HG03354 (cell line): Measurements from ENCODE around the gene RNF169.
"Not testable (repeated sequence)": the region's sequence is repeated elsewhere in the genome, so short reads cannot be mapped to it uniquely, and the experiment has no call there.

ENCODE experiments used
- ATAC-seq: cut with Tn5 transposase; IDR thresholded peaks from one replicate; pipeline ENCODE4 v1.9.1; 2021; ENCODE audit warnings: mild to moderate bottlenecking; ENCODE audit not compliant: unreplicated experiment, poor library complexity, severe bottlenecking

RNF169 gene

GRCh38 chr11:74815966-74816365 lies 67.3 kb downstream of the RNF169 start:
- ATAC-seq: no peak

GRCh38 chr11:74816664-74817063 lies 68.0 kb downstream of the RNF169 start:
- ATAC-seq: no peak

DNA sequence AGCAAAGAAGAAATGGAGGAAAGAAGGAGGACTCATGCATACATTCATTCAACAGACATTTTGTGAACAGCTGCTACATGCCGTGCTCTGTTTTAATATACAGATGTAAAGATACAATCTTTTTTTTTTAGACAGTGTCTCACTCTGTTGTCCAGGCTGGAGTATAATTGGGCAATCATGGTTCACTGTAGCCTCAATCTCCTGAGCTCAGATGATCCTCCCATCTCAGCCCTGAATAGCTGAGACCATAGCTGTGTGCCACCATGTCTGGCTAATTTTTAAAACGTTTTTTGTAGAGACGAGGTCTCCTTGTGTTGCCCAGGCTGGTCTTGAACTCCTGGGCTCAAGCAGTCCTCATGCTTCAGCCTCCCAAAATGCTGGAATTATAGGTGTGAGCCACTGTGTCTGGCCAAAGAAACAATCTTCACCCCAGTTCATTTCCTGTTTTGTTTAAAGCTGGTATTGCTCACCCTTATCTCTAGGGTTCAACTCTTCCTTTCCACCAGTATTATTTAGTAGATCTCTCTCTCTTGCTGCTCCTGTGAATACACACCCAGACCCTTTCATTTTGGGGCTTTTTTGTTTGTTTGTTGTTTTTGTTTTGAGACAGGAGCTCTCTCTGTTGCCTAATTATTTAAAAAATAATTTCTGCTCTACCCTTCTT lies 69.8 kb downstream of the RNF169 start:
- no peak for ATAC-seq

DNA sequence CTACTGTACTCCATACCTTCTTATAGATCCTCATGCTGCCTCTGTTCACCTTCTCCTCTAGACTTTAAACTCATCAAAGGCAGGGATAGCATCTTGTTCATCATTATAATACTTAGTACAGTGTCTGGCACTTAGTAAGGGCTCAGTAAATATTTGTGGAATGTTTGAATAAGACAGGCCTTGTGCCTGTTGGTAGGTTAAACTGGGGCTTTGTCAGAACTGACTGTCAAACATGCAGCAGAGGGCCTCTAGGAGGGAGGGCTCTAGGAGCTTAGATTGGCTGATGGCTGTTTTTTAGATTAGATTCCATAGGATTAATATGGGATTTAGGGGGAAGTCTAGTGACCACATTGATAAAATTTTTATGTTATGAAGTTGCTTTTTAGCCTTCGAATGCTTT lies 70.8 kb downstream of the RNF169 start:
- ATAC-seq: no peak

DNA sequence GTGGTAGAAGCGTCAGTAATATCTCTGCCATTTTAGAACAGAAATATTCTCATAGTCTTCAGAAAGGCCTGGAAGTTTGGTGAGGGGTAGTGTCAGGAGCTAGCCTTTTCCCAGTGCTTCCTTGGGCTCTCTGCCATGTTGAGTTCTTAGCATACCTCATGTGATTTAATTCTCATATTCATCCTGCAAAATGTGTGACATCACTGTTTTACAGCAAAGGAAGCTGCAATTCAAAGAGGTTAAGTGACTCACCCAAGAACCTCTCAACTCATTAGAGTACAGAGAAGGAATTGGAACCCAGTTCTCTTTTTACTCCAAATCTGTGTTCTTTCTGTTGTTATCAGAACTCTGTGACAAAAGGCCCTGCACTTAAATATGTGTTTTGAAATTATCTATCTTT lies 72.1 kb downstream of the RNF169 start:
- no peak for ATAC-seq

DNA sequence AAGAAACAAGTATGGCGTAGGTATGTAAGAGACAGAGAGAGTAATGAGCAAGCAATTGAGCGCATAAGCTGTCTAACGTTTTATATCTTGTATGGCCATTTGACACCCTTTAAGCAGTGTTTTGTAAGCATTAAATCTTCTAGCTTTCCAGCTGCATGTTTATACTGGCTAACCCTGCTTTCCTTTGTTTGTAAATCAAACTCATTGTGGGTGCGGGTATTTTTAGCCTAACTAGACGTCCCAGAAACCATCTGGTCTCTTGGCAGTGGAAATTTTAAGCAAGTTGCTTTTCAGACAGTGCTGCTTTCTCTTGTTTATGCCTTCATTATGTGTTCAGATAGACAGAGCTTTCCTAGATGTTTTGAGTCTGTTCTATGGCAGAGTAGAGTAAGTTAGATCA lies 73.5 kb downstream of the RNF169 start:
- no peak for ATAC-seq

DNA sequence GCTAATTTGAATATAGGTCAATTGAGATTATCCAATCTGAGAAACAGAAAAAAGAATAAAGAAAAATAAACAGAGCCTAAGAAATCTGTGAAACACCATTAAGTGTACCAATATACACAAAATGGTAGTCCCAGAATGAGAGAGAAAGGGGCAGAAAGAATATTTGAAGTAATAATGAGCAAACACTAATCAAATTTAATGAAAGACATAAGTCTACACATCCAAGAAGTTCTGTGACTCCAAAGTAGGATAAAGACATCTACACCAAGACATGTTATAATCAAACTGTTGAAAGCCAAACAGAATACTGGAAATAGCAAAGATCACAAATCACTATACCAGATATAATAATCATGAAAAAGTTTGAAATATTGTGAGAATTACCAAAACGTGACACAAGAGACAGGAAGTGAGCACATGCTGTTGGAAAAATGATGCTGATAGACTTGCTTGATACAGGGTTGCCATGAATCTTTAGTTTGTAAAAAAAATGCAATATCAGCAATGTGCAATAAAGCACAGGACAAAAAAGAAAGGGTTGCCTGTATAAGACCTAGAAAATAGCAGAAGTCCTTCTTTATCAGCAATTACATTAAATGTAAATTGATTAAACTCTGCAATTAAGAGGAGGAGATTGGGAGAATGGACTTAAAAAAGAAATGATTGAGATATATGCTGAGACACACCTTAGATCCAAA lies 75.8 kb downstream of the RNF169 start:
- ATAC-seq: no peak

DNA sequence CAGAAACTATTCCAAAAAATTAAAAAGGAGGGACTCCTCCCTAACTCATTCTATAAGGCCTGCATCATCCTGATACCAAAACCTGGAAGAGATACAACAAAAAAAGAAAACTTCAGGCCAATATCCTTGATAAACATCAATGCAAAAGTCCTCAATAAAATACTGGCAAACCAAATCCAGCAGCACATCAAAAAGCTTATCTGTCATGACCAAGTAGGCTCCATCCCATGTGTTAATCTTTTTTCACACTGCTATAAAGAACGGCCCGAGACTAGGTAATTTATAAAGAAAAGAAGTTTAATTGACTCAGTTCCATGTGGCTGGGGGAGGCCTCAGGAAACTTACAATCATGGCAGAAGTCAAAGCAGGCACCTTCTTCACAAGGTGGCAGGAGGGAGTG lies 76.9 kb downstream of the RNF169 start:
- not testable (repeated sequence) for ATAC-seq

DNA sequence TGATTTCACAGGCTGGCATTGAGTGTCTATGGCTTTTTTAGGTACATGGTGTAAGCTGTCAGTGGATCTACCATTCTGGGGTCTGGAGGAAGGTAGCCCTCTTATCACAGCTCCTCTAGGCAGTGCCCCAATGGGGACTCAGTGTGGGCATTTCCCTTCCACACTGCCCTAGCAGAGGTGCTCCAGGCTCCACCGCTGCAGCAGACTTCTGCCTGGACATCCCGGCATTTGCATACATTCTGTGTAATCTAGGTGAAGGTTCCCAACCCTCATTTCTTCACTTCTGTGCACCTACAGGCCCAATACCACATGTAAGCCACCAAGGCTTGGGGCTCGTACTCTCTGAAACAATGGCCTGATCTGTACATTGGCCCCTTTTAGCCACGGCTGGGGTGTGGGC lies 78.3 kb downstream of the RNF169 start:
- ATAC-seq: no peak

DNA sequence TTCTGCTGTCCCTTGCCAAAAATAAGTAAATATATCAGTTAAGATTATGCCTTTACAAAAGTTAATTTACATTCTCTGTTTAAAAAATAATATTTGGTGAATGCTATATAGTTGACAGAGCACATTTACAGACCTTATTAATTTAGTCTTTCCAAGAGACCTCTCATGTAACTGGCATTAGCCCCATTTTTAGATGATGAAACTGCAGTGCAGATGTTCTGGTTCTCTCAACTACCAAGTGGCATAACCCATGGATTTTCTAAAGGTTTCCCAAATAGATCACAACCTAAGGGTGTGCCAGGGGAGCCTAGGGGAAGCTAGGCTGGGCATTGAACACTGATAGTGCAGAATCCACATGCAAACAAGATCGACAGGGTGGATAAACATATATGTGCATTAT lies 88.5 kb downstream of the RNF169 start:
- ATAC-seq: no peak

GRCh38 chr11:74838188-74838587 lies 89.5 kb downstream of the RNF169 start:
- no peak for ATAC-seq

- ATAC-seq: no peak
These were observed 90.8 kb downstream of the RNF169 start for GRCh38 chr11:74839446-74839845.

DNA sequence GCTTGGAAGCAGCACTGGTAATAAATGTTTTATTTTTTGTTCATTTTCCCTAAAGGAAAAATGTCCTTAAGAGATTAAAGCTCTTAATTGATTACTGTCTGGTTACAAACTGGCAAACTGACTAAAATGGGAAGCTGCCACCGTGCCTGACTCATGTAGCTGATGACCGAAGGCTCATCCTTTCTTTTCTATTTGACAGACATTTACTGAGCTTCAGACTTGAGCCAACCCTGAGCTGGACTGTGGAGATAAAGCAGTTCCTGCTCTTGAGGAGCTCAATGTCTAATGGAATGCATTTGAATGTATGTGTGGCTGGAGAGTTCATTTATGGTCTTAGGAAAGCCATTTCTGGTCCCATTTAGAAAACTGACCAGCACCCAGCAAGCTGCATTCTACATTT lies 91.3 kb downstream of the RNF169 start:
- ATAC-seq: no peak

DNA sequence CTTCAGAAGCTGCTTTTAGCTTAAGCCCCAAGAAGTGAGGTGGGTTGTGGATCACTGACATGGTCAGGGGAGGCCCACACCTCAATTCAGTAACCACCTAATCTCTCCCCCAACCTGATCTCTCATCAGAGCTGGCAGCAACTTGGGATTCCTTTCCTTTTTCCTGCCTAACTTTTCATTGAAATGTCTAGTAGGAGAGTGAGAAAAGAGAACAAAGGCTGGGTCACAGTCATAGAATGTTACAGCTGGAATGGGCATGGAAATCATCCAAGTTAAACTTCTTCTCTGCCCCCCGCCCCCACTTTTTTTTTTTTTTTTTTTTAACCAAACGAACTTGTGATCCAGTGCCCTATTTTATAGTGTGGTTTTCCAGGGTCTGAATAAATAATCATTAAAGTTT lies 91.8 kb downstream of the RNF169 start:
- no peak for ATAC-seq

- no peak for ATAC-seq
These were observed 94.3 kb downstream of the RNF169 start for GRCh38 chr11:74842967-74843366.

DNA sequence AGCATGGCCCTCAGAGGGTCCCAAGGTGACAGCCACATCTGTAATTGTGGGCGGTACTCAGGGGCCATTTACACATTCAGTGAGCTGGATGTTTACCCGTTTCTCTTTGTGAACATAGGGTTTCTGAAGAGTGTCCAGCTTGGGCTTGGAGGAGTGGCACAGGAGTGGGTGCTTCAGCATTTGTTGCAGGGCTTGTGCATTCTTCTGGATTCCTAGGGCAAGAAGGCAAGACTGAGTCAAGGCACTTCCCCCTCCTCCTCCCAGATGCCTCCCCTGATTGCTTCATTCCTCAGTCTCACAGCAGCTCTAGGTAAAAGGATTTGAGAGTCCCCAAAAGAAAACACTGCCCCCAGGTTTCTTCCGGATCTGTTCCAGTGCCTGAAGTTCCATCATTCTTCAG lies 95.4 kb downstream of the RNF169 start:
- ATAC-seq: no peak

DNA sequence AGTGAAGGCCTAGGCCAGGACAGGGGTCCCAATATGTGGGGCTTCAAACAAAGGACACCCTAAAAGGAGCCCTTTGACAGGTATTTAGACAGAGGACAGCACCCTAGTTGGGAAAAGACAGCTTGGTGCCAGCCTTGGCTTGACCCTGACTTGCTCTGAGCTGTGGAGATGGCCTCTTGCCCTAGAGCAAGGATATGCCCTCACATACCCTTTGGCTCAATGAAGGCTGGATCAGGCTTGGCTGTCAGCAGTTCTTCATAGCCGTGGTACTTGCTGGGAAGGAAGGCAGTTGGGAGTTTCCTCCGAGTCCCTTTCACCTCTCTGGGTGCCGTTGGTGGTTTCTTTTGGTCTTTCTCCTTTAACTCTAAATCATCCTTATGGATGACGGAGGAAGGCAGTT lies 96.2 kb downstream of the RNF169 start:
- ATAC-seq: no peak

DNA sequence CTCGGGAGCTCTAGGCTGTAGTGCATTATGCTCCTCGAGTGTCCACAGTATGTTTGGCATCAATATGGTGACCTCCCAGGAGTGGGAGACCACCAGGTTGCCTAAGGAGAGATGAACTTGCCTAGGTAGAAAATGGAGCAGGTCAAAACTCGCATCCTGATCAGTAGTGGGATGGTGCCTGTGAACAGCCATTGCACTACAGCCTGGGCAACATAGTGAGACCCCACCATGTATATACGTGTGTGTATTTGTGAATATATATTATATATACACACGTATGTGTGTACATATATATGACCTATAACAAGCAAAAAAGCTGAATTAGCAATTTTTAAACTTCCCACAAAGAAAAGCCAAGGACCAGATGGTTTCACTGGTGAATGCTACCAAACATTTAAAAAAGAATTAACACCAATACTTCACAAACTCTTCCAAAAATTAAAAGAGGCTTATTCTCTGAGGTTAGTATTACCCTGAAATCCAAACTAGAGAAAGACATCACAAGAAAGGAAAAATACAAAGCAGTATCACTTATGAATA lies 97.4 kb downstream of the RNF169 start:
- no peak for ATAC-seq

DNA sequence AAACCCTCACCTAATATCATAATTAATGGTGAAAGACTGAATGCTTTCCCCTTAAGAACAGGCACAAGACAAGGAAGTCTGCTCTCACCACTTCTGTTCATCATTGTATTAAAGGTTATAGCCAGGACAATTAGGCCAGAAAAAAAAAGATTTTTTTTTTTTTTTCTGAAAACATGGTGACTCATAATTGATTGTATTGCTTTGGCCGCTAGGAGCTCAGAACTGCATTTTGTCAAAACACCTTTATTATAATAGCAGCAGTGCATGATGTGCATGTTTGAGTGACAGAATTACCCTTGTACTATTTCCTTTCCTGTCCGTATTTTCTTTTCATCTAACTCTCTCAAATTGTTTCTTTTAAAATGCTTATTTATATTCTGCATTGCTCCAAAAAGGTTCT lies 98.1 kb downstream of the RNF169 start:
- no peak for ATAC-seq

DNA sequence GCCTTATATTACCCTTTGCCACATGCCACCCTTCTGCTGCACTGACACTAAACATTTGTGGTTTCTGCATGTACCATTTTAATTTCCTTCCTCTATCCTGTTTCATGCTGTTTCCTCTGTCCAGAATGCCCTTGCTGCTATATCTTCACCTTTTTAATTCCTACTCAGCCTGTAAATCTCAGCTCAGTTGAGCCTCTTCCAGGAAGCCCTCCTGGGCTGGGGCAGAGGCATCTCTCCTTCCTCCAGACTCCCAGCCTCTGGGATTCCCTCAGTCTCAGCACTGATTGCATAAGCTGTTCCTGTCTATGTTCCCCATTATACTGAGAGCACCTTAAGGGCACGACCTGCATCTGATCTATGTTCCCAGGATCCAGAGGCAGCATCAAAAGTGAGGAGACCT lies 98.7 kb downstream of the RNF169 start:
- ATAC-seq: no peak

GRCh38 chr11:74847895-74848294 lies 99.2 kb downstream of the RNF169 start:
- ATAC-seq: no peak
